ENCODE measurements around the gene NINJ1.

Gene NINJ1

DNA sequence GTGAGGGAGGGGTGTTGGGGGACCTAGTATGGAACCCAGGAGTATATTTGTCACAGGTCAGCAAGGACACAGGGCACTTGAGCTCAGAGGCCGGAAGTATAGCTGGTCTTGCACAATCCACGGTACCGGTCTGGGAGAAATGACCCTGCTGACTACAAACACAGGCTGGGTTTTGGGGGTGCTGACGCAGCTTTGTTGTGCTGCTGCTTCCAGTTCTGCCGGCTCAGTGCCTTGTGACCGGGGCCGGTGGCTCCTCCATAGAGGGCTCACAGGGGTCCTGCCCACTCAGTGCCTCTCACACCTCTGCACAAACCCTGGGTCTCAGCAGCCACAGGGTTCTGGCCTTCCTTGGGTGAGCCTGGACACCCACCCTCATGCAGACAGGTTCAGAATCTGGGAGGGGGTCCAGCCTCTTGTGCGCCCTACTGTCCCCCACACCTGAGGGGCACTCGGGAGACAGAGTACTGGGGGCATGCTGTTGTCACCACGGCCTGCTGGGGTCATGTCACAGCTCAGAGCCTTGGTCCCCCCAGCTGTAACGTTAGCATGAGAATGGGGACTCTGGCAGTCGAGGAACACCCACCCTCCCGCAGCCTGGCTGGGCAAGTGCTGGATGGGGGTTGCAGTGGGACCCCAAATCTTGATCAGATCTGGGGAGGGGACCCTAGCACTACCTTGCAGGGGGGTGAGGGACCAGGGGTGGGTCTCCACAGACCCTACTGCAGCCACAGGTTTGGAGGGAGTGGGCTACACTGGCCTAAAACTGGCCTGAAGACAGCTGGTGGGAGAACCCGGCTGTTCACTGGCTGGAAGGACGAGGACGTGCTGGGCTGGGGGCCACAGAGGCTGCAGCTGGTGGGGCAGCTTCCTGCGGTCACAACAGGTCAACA is 17.7 kb downstream of the NINJ1 start:
- H3K27ac ChIP-seq (ENCODE audit: low read depth, low read length): no peak overlapping the region
- no peaks in the 10 kb centered on the region for H3K27me3 ChIP-seq (ENCODE audit: low read length)
- H4K20me1 ChIP-seq (ENCODE audit: low read depth, low read length): no peaks in the 10 kb centered on the region
- TF ChIP-seq, protein P1, sequence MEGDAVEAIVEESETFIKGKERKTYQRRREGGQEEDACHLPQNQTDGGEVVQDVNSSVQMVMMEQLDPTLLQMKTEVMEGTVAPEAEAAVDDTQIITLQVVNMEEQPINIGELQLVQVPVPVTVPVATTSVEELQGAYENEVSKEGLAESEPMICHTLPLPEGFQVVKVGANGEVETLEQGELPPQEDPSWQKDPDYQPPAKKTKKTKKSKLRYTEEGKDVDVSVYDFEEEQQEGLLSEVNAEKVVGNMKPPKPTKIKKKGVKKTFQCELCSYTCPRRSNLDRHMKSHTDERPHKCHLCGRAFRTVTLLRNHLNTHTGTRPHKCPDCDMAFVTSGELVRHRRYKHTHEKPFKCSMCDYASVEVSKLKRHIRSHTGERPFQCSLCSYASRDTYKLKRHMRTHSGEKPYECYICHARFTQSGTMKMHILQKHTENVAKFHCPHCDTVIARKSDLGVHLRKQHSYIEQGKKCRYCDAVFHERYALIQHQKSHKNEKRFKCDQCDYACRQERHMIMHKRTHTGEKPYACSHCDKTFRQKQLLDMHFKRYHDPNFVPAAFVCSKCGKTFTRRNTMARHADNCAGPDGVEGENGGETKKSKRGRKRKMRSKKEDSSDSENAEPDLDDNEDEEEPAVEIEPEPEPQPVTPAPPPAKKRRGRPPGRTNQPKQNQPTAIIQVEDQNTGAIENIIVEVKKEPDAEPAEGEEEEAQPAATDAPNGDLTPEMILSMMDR (IDR thresholded peaks at IDR 0.05; ENCODE audit: insufficient read depth, low read length, poor library complexity, severe bottlenecking): no peak
- no peak for TF ChIP-seq EZH2phosphoT487 (conservative IDR thresholded peaks at IDR 0.05; ENCODE audit: low read length)
- H3K36me3 ChIP-seq (ENCODE audit: low read length): no peaks in the 10 kb centered on the region
- H3K9me2 ChIP-seq (replicated peaks; ENCODE audit: insufficient read depth, low read length): no peaks in the 10 kb centered on the region
- no peaks in the 10 kb centered on the region for H3K79me2 ChIP-seq (ENCODE audit: insufficient read depth, low read length)
- H3K9me3 ChIP-seq (ENCODE audit: insufficient read depth, low read length): no peaks in the 10 kb centered on the region
- H3F3A ChIP-seq (ENCODE audit: insufficient read depth): no peaks in the 10 kb centered on the region
- H2AFZ ChIP-seq (ENCODE audit: low read depth, low read length, severe bottlenecking): no peak overlapping the region
- no peak overlapping the region for H3K4me3 ChIP-seq (ENCODE audit: insufficient read depth, low read length, poor library complexity, severe bottlenecking)
- H3K9ac ChIP-seq (ENCODE audit: low read length): no peak overlapping the region
- no peak overlapping the region for H3K4me2 ChIP-seq (ENCODE audit: low read depth, low read length, poor library complexity, severe bottlenecking)

- H3K27me3 ChIP-seq (ENCODE audit: low read length): no peaks in the 10 kb centered on the region
- H3K4me2 ChIP-seq (ENCODE audit: low read depth, low read length, poor library complexity, severe bottlenecking): no peak overlapping the region
- no peak overlapping the region for H3K4me3 ChIP-seq (ENCODE audit: insufficient read depth, low read length, poor library complexity, severe bottlenecking)
- H3K9me2 ChIP-seq (replicated peaks; ENCODE audit: insufficient read depth, low read length): no peaks in the 10 kb centered on the region
- H3K9me3 ChIP-seq (ENCODE audit: insufficient read depth, low read length): no peaks in the 10 kb centered on the region
- no peaks in the 10 kb centered on the region for H3K36me3 ChIP-seq (ENCODE audit: low read length)
- no peaks in the 10 kb centered on the region for H3K79me2 ChIP-seq (ENCODE audit: insufficient read depth, low read length)
- H2AFZ ChIP-seq (ENCODE audit: low read depth, low read length, severe bottlenecking): no peak overlapping the region
- TF ChIP-seq, protein P1 (IDR thresholded peaks at IDR 0.05; ENCODE audit: insufficient read depth, low read length, poor library complexity, severe bottlenecking): no peak
- no peak for TF ChIP-seq EZH2phosphoT487 (conservative IDR thresholded peaks at IDR 0.05; ENCODE audit: low read length)
- no peaks in the 10 kb centered on the region for H3F3A ChIP-seq (ENCODE audit: insufficient read depth)
- no peak overlapping the region for H3K27ac ChIP-seq (ENCODE audit: low read depth, low read length)
- H4K20me1 ChIP-seq (ENCODE audit: low read depth, low read length): no peaks in the 10 kb centered on the region
- no peak overlapping the region for H3K9ac ChIP-seq (ENCODE audit: low read length)
Measured at GRCh38 chr9:93115486-93116071, 18.5 kb downstream of the NINJ1 start.

- Histone ChIP-seq H3K4me3 (ENCODE audit: insufficient read depth, low read length, poor library complexity, severe bottlenecking) (no peak overlapping the region), H3K4me2 (ENCODE audit: low read depth, low read length, poor library complexity, severe bottlenecking) (no peak overlapping the region), H4K20me1 (ENCODE audit: low read depth, low read length) (no peaks in the 10 kb centered on the region), H3K79me2 (ENCODE audit: insufficient read depth, low read length) (no peaks in the 10 kb centered on the region), H2AFZ (ENCODE audit: low read depth, low read length, severe bottlenecking) (no peak overlapping the region), H3F3A (ENCODE audit: insufficient read depth) (no peaks in the 10 kb centered on the region), H3K27me3 (ENCODE audit: low read length) (no peaks in the 10 kb centered on the region), H3K36me3 (ENCODE audit: low read length) (no peaks in the 10 kb centered on the region), H3K27ac (ENCODE audit: low read depth, low read length) (no peak overlapping the region), H3K9me3 (ENCODE audit: insufficient read depth, low read length) (no peaks in the 10 kb centered on the region), H3K9ac (ENCODE audit: low read length) (no peak overlapping the region), H3K9me2 (replicated peaks; ENCODE audit: insufficient read depth, low read length) (no peaks in the 10 kb centered on the region)
- no peak for TF ChIP-seq EZH2phosphoT487 (conservative IDR thresholded peaks at IDR 0.05; ENCODE audit: low read length)
- TF ChIP-seq, protein P1 (IDR thresholded peaks at IDR 0.05; ENCODE audit: insufficient read depth, low read length, poor library complexity, severe bottlenecking): no peak
Measured at GRCh38 chr9:93114984-93115335, 19.1 kb downstream of the NINJ1 start.

All from SU-DHL-6 (cell line).